Naive B cell (primary cell): ENCODE results near the gene CNDP1. TPM values are rescaled to one million over a fixed set of nuclear protein-coding genes. Genes with fewer than 3 reads are reported as not detected.

Experiments used
- ATAC-seq, 2 donors: fragments of 150-1000 bp; cut with Tn5 transposase; 2 replicates each; pipeline ENCODE4 v1.10.0; 2021; ENCODE audit warnings: low read depth in 2 of 2, mild to moderate bottlenecking in 2 of 2, moderate library complexity in 2 of 2
- DNase-seq: peaks from one replicate; pipeline ENCODE4 v3.0.0; 2022
- H3K27ac Mint-ChIP-seq, 6 donors: one replicate each; pipeline ENCODE4 v1.8.0; 2020 to 2022; ENCODE audit warnings: mild to moderate bottlenecking in 6 of 6, mixed read lengths in 6 of 6, moderate library complexity in 5 of 6, inconsistent platforms in 2 of 6
- H3K27me3 Mint-ChIP-seq, 3 donors: one replicate each; pipeline ENCODE4 v1.8.0; 2021 to 2022; ENCODE audit warnings: mixed read lengths in 3 of 3, mild to moderate bottlenecking in 1 of 3
- H3K36me3 Mint-ChIP-seq, 2 donors: one replicate each; pipeline ENCODE4 v1.8.0; 2020 to 2022; ENCODE audit warnings: mixed read lengths in 2 of 2, inconsistent platforms in 1 of 2, mild to moderate bottlenecking in 1 of 2
- H3K4me1 Mint-ChIP-seq, 3 donors: one replicate each; pipeline ENCODE4 v1.8.0; 2020 to 2022; ENCODE audit warnings: mixed read lengths in 3 of 3, inconsistent platforms in 1 of 3, mild to moderate bottlenecking in 1 of 3, moderate library complexity in 1 of 3
- H3K4me3 Mint-ChIP-seq, 8 donors: one replicate each; pipeline ENCODE4 v1.8.0; 2020 to 2022; ENCODE audit warnings: mild to moderate bottlenecking in 8 of 8, mixed read lengths in 8 of 8, moderate library complexity in 8 of 8, inconsistent platforms in 2 of 8
- H3K9me3 Mint-ChIP-seq, 7 donors: one replicate each; pipeline ENCODE4 v1.8.0; 2020 to 2022; ENCODE audit warnings: mixed read lengths in 7 of 7, mild to moderate bottlenecking in 5 of 7, inconsistent platforms in 2 of 7, moderate library complexity in 1 of 7
- polyA plus RNA-seq, 6 donors: library from polyadenylated mRNA; unstranded; fragments of 300-500 nt; fragmentation: Illumina TruSeq; gene quantifications; one replicate each; pipeline ENCODE4 v1.2.3, GENCODE V29; 2021; ENCODE audit warnings: low read depth in 6 of 6

CNDP1 gene
- polyA plus RNA-seq, 6 donors from 2014 or later: not detected

GRCh38 chr18:74567822-74568221 lies 33.5 kb downstream of the CNDP1 start:
- Mint-ChIP-seq H3K27ac (peak overlapping the region in 1 of 6 donors; percentile 12), H3K4me3 (no peak overlapping the region), H3K9me3 (peaks cover 0 to 27% (median 19%) of the 10 kb centered on the region in 7 donors), H3K27me3 (peaks cover 12 to 45% (median 31%) of the 10 kb centered on the region in 3 donors), H3K36me3 (peaks cover 11 to 20% of the 10 kb centered on the region in 2 donors), H3K4me1 (peaks cover 7 to 10% (median 9%) of the 10 kb centered on the region in 3 donors)
- ATAC-seq (peak; percentile 61 to 65), DNase-seq (no peak)

DNA sequence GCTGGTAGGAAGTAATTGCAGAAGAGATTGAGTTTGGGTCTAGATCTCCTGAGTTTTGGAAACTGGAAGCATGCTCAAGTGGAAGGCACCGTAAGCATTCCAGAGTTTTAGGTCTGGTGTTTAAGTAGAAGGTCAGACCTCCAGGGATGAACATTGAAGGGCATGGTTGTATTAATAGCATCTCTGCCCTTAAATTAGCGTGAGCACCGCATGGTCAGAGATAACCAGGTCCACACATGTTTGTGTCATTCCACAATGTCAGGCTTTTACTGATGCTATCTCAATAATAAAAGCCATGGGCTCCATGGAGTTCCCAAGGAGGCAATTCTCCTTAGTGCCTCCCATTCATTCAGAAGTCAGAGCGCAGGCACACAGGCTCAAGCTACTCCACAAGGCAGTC lies 35.1 kb downstream of the CNDP1 start:
- Mint-ChIP-seq H3K27ac (no peak overlapping the region), H3K4me3 (no peak overlapping the region), H3K4me1 (peaks cover 7 to 10% (median 9%) of the 10 kb centered on the region in 3 donors), H3K9me3 (peaks cover 0 to 27% (median 19%) of the 10 kb centered on the region in 7 donors), H3K36me3 (peaks cover 15 to 20% of the 10 kb centered on the region in 2 donors), H3K27me3 (peaks cover 12 to 50% (median 36%) of the 10 kb centered on the region in 3 donors)
- DNase-seq (no peak), ATAC-seq (no peak)

DNA sequence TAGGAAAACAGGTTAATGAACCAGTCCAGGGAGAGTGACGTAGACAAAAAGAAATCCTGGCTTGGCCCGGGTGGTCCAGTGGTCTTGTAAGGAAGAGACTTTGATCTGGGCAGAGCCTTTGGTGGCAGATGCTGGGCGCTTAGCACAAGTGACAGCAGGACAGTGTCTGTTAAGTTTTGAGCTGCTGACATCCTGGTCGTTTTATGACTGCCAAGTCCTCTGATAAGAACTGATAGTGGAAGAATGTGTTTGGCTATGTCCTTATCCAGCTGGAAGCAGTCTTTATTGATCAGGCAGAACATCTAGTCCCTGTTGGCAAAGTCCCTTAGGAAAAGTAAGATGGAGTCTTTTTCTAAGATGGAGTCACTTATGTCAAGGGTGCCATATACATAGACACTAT lies 36.0 kb downstream of the CNDP1 start:
- ATAC-seq (no peak), DNase-seq (no peak)
- H3K27me3 Mint-ChIP-seq: peaks cover 12 to 46% (median 44%) of the 10 kb centered on the region in 3 donors
- H3K9me3 Mint-ChIP-seq: peaks cover 0 to 27% (median 17%) of the 10 kb centered on the region in 7 donors
- H3K36me3 Mint-ChIP-seq: peaks cover 15 to 20% of the 10 kb centered on the region in 2 donors
- no peak overlapping the region for H3K4me3 Mint-ChIP-seq
- peaks cover 7 to 10% (median 9%) of the 10 kb centered on the region in 3 donors for H3K4me1 Mint-ChIP-seq
- no peak overlapping the region for H3K27ac Mint-ChIP-seq

DNA sequence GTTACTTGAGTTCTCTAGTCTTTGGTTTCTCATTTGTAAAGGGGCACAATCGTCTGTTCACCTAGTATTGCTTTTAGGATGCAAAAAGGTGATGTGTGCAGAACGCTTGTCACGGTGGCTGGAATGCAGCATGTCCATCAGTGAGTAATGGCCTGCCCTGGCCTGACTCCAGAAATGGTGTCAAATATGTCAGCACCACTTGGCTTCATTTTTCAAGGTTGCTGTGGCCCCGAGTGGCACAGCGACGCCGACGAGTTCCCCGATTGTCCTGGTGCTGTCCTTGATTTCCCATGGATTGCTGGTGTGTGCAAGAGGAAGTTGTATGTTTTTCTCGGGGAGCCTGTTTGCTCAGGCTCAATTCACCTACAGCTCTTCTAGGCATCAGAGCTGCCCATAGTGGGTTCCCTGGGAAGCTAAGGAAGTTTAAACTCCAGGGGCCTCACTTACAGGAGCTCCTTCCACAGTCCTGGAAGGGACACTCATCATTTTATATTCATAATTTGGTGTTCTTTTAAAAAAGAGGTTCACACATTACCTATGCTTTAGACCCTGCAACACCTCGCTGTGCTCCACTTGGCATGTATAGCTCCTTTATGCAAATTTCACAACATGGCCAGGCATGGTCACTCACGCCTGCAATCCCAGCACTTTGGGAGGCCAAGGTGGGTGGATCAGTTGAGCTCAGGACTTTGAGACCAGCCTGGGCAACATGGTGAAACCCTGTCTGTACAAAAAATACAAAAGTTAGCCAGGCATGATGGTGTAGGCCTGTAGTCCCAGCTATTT lies 37.8 kb downstream of the CNDP1 start:
- H3K27me3 Mint-ChIP-seq: peaks cover 12 to 44% (median 44%) of the 10 kb centered on the region in 3 donors
- peaks cover 7 to 10% (median 9%) of the 10 kb centered on the region in 3 donors for H3K4me1 Mint-ChIP-seq
- no peak overlapping the region for H3K27ac Mint-ChIP-seq
- H3K36me3 Mint-ChIP-seq: peaks cover 9 to 11% of the 10 kb centered on the region in 2 donors
- H3K4me3 Mint-ChIP-seq: no peak overlapping the region
- DNase-seq: no peak
- ATAC-seq: no peak
- H3K9me3 Mint-ChIP-seq: peaks cover 0 to 12% (median 6%) of the 10 kb centered on the region in 7 donors

DNA sequence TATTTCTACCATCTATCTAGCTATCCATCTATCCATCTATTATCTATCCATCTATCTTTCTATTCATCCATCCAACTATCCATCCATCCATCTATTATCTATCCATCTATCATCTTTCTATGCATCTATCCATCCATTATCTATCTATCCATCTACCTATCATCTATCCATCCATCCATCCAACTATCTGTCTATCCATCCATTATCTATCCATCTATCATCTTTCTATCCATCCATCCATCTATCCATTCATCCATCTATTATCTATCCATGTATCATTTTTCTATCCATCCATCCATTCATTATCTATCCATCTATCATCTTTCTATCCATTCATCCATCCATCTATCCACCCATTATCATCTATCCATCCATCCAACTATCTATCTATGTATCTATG lies 38.8 kb downstream of the CNDP1 start:
- Mint-ChIP-seq H3K36me3 (peaks cover 5 to 9% of the 10 kb centered on the region in 2 donors), H3K4me3 (no peak overlapping the region), H3K4me1 (peaks cover 4 to 7% (median 5%) of the 10 kb centered on the region in 3 donors), H3K27ac (no peak overlapping the region), H3K27me3 (peaks cover 12 to 41% (median 36%) of the 10 kb centered on the region in 3 donors), H3K9me3 (peaks cover 0 to 2% (median 0%) of the 10 kb centered on the region in 7 donors)
- ATAC-seq (no peak), DNase-seq (no peak)

GRCh38 chr18:74574916-74575315 lies 40.6 kb downstream of the CNDP1 start:
- H3K27ac Mint-ChIP-seq: peak overlapping the region in 1 of 6 donors; percentile 79
- DNase-seq (no peak), ATAC-seq (no peak)

DNA sequence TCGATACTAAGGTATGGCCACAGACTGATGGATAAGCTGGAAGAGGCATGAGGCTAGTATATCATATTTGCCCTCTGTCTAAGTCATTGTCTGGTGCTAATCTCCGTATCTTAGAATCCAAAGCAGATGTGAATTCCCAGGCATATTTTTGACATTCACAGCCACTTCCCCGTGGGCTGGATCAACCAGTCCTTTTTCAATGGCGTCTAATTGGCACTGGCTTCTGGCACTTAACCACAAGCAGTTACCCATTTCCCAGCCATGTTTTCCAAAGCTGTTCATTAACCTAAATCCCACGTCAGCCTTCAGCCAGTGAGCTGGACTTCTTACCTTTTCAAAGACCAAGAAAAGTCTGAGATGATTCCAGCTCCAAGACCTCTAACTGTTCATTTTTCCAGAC lies 42.7 kb downstream of the CNDP1 start:
- Mint-ChIP-seq H3K9me3 (no peaks in the 10 kb centered on the region), H3K4me3 (no peak overlapping the region), H3K36me3 (peaks cover 0 to 5% of the 10 kb centered on the region in 2 donors), H3K27me3 (peaks cover 16 to 50% (median 46%) of the 10 kb centered on the region in 3 donors), H3K4me1 (no peaks in the 10 kb centered on the region), H3K27ac (no peak overlapping the region)
- ATAC-seq (no peak), DNase-seq (no peak)

More at GRCh38 chr18:74574916-74575315, 40.6 kb downstream of the CNDP1 start:
- H3K4me3 Mint-ChIP-seq: no peak overlapping the region
- peaks cover 0 to 9% of the 10 kb centered on the region in 2 donors for H3K36me3 Mint-ChIP-seq
- no peaks in the 10 kb centered on the region for H3K9me3 Mint-ChIP-seq
- H3K4me1 Mint-ChIP-seq: no peaks in the 10 kb centered on the region
- peaks cover 11 to 41% (median 36%) of the 10 kb centered on the region in 3 donors for H3K27me3 Mint-ChIP-seq

GRCh38 chr18:74579496-74580065 lies 45.3 kb downstream of the CNDP1 start:
- ATAC-seq: no peak
- peak overlapping the region in 1 of 6 donors; percentile 52 for H3K27ac Mint-ChIP-seq
- no peak for DNase-seq
- no peak overlapping the region for H3K4me3 Mint-ChIP-seq
- no peaks in the 10 kb centered on the region for H3K4me1 Mint-ChIP-seq
- H3K27me3 Mint-ChIP-seq: peaks cover 22 to 60% (median 47%) of the 10 kb centered on the region in 3 donors
- no peaks in the 10 kb centered on the region for H3K36me3 Mint-ChIP-seq
- no peaks in the 10 kb centered on the region for H3K9me3 Mint-ChIP-seq

DNA sequence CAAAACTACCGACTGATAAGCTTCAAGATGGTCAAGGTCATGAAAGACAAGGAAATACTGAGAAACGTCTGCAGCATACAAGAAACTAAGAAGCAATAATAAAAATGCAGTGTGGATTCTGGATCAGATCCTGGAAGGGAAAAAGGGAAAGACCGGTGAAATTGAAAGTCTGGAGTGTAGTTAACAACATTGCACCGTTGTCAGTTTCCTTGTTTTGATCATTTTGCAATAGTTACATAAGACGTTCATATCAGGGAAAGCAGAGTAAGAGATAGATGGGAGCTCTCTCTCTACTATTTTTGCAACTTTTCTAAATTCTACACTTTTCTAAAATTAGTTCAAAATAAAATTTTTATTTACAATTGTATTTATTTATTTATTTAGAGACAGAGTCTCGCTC lies 48.3 kb downstream of the CNDP1 start:
- no peak overlapping the region for H3K4me3 Mint-ChIP-seq
- H3K4me1 Mint-ChIP-seq: no peaks in the 10 kb centered on the region
- peaks cover 22 to 60% (median 56%) of the 10 kb centered on the region in 3 donors for H3K27me3 Mint-ChIP-seq
- H3K36me3 Mint-ChIP-seq: no peaks in the 10 kb centered on the region
- no peak overlapping the region for H3K27ac Mint-ChIP-seq
- DNase-seq: no peak
- H3K9me3 Mint-ChIP-seq: no peaks in the 10 kb centered on the region
- ATAC-seq: no peak

DNA sequence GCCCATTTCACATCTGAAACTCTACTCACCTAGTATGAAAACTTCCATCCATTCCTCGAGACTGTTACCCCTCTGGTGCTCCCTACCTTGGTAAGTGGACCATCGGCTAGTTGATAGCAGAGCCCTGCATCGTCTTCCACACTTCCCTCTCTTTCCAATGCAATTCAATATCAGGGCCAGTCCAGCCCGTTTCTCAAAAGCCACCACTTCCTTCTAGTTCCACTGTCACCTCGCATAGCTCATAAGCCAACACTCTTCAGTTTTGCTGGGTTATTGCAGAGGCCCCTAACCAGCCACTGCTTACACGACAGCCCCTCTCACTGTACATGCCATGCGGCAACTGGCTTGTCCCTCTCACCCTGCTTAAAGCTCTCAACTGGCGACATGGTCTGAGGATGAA lies 53.1 kb downstream of the CNDP1 start:
- Mint-ChIP-seq H3K27ac (peak overlapping the region in 2 of 6 donors; percentile 18 to 41), H3K9me3 (no peaks in the 10 kb centered on the region), H3K4me1 (peaks cover 0 to 8% (median 2%) of the 10 kb centered on the region in 3 donors), H3K4me3 (no peak overlapping the region), H3K27me3 (peaks cover 2 to 23% (median 20%) of the 10 kb centered on the region in 3 donors), H3K36me3 (no peaks in the 10 kb centered on the region)
- no peak for ATAC-seq
- no peak for DNase-seq

DNA sequence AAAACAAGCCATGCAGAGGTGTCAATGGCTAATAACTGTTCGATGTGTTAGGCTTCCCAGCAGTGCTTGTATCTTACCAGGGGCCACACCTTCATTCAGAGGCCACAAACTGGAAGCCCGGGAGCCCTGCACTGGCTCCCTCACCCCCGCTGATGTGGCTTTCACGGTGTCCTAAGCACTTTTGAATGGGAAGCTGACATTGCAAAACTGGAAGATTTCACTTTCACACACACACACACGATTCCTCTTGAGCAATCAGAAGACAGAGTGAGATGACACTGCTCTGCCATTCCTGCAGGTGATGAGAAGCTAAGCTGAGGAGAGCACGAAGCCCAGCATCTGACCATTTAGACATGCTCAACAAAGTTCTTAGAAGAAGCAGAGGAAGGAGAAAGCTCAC lies 54.7 kb downstream of the CNDP1 start:
- Mint-ChIP-seq H3K27me3 (peaks cover 0 to 15% (median 9%) of the 10 kb centered on the region in 3 donors), H3K4me3 (no peak overlapping the region), H3K4me1 (peaks cover 4 to 11% (median 5%) of the 10 kb centered on the region in 3 donors), H3K27ac (peak overlapping the region in 2 of 6 donors; percentile 38 to 87), H3K9me3 (no peaks in the 10 kb centered on the region), H3K36me3 (no peaks in the 10 kb centered on the region)
- no peak for ATAC-seq
- no peak for DNase-seq

GRCh38 chr18:74589811-74590210 lies 55.5 kb downstream of the CNDP1 start:
- Mint-ChIP-seq H3K27me3 (peaks cover 0 to 13% (median 6%) of the 10 kb centered on the region in 3 donors), H3K4me3 (no peak overlapping the region), H3K27ac (no peak overlapping the region), H3K9me3 (no peaks in the 10 kb centered on the region), H3K4me1 (peaks cover 10 to 11% (median 10%) of the 10 kb centered on the region in 3 donors), H3K36me3 (no peaks in the 10 kb centered on the region)
- ATAC-seq: no peak
- no peak for DNase-seq

- Mint-ChIP-seq H3K27ac (peak overlapping the region in 1 of 6 donors; percentile 44), H3K36me3 (no peaks in the 10 kb centered on the region), H3K9me3 (no peaks in the 10 kb centered on the region), H3K27me3 (peaks cover 0 to 6% (median 0%) of the 10 kb centered on the region in 3 donors), H3K4me3 (no peak overlapping the region), H3K4me1 (peaks cover 17 to 19% (median 18%) of the 10 kb centered on the region in 3 donors)
- no peak for ATAC-seq
- no peak for DNase-seq
Observed at GRCh38 chr18:74590671-74591070, 56.4 kb downstream of the CNDP1 start.
